ENCODE measurements around the gene C5orf63. TPM values are rescaled to one million over a fixed set of nuclear protein-coding genes. Genes with fewer than 3 reads are reported as not detected.
A peak's percentile ranks its signal among the peaks of the same experiment; 100 is the strongest.
"Not testable (repeated sequence)": the region's sequence is repeated elsewhere in the genome, so short reads cannot be mapped to it uniquely, and the experiment has no call there.

C5orf63 gene
- total RNA-seq, 1 donor from 2014 or later = 4.2 TPM

- peak; percentile 14 for ATAC-seq
- DNase-seq (ENCODE audit: low spot score) = no peak
Measured at GRCh38 chr5:127076315-127077129, 3.2 kb upstream of the C5orf63 start.

- no peak for ATAC-seq
- no peak for DNase-seq (ENCODE audit: low spot score)
Measured at GRCh38 chr5:127074466-127074865, 1.2 kb upstream of the C5orf63 start.

DNA sequence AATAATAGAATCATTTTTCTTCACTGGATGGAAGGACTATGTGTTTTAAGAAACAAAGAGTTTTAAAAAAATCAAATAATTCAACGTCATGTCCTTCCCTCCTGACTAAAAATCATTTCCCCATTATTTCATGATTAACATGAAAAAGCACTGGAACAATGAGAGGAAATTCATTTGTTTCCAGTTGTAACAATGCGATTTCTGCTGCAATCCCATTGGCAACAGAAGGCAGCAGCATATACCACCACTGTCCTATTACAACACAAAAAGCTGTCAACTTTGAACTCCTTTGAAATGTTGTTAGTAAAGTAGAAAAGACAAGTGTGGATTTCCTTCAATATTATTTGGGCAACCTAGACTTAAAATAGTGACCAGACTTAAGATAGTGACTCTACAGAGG, 3.1 kb downstream of the C5orf63 start:
- no peak for ATAC-seq
- DNase-seq (ENCODE audit: low spot score) = no peak

- ATAC-seq = no peak
- DNase-seq (ENCODE audit: low spot score) = no peak
Measured at GRCh38 chr5:127068493-127069214, 4.6 kb downstream of the C5orf63 start.

- no peak for DNase-seq (ENCODE audit: low spot score)
- no peak for ATAC-seq
Measured at GRCh38 chr5:127066721-127067120, 6.6 kb downstream of the C5orf63 start.

DNA sequence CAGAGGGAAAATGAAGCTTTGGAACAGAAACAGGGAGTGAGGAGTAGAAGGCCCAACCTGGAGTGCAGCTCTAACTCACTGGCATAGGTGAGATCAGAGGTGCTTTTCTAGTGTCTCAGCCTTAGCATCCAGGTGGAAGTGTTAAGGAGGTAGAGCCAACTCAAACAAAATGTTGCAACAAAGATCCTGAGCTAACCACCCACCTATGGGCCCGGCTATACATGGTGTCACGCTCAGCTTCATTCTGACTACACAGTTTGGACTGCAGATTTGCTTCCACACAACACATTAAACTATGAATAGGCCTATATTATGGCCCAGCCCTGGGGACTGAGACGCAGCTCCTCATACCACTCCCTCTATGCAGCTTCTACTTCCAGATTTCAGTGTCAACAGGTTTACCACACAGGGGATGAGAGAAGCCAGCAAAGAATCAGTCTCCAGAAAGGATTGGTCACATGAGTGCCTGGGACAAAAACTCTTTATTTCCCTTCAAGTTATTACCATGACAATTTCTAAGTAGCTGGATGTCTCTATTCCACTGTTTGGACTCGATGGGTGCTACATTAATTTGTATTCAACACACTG, 9.0 kb downstream of the C5orf63 start:
- ATAC-seq (no peak), DNase-seq (ENCODE audit: low spot score) (no peak)

GRCh38 chr5:127063257-127063913, 9.9 kb downstream of the C5orf63 start:
- ATAC-seq (no peak), DNase-seq (ENCODE audit: low spot score) (no peak)

DNA sequence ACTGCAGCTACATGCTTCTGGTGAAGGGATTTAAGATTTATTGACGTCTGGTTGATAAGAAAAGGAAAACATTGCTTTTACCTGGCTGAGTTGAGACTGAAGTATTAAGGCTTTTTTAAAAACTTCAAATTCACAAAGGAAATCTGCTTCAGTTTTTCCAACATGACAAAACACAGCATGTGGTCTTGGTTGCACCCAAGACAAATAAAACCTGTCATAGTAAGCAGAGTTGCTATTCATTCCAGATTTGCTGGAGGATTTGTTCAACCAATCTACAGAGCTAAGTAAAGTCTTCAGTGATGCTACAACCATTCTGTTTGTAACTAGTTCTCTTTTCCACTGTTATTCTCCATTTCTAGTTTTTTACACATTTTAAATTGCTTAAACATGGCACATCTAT, 11.3 kb downstream of the C5orf63 start:
- DNase-seq (ENCODE audit: low spot score) (no peak), ATAC-seq (no peak)

- no peak for ATAC-seq
- DNase-seq (ENCODE audit: low spot score) = no peak
Measured at GRCh38 chr5:127061537-127061936, 11.8 kb downstream of the C5orf63 start.

GRCh38 chr5:127060470-127060985, 12.8 kb downstream of the C5orf63 start:
- DNase-seq (ENCODE audit: low spot score) (no peak), ATAC-seq (no peak)

GRCh38 chr5:127056896-127057295, 16.4 kb downstream of the C5orf63 start:
- no peak for DNase-seq (ENCODE audit: low spot score)
- no peak for ATAC-seq

GRCh38 chr5:127055880-127056653, 17.2 kb downstream of the C5orf63 start:
- no peak for ATAC-seq

GRCh38 chr5:127053551-127053950, 19.8 kb downstream of the C5orf63 start:
- not testable (repeated sequence) for ATAC-seq; DNase-seq (ENCODE audit: low spot score)

More at GRCh38 chr5:127055880-127056653, 17.2 kb downstream of the C5orf63 start:
- no peak for DNase-seq (ENCODE audit: low spot score)

GRCh38 chr5:127053049-127053448, 20.3 kb downstream of the C5orf63 start:
- DNase-seq (ENCODE audit: low spot score) (no peak), ATAC-seq (no peak)

DNA sequence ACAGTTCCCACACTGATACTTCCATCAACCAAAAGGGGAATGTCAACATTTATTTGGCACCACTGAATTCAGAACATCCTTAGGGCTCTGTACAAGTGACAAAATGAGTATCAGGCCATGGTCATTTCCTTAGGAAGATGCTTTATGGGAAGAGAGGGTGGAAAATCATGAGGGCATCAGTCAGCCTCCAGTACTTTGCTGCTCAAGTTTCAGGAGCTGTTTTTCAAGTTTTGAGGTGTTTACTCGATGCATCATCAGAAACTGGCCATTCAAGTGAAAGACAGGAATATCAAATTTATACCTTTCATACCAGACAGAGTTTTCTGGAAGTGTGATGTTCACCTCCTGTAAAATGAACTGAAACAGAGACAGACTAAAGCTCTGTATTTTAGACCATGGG, 21.7 kb downstream of the C5orf63 start:
- ATAC-seq (no peak), DNase-seq (ENCODE audit: low spot score) (no peak)

DNA sequence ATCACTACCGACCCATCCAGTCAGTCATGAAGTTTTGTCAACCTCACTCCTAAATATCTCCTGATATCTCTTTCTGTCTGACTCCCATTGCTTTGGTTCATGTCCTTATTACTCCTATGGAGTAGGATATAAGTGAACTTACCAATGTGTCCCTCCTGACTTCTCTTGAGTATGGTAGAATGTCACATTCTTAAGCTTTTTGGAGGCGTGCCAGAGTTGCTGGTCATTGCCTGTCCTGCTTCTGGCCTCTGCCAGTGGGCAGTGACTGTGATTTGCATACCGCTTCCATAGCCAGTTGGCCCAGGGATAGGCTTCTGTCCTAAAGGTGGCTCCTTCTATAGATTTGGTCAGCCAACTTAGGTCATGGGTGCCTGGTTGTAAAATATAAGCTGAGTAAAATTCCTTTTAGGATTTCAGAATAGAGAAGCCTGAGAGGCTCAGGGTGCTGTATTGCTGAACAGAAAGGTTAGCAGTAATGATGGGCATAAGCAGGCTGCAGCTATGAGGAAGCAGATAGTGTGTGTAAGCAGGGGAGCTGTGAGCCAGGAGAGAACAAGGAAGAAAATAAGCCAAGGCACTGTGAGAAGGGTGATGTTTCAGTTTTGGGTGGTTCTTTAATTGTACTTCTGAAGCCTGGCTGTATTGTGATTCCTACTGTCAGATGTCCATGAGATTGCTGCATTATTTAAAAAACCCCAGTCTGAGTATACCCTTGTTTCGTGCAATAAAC, 26.8 kb downstream of the C5orf63 start:
- ATAC-seq (no peak), DNase-seq (ENCODE audit: low spot score) (no peak)

DNA sequence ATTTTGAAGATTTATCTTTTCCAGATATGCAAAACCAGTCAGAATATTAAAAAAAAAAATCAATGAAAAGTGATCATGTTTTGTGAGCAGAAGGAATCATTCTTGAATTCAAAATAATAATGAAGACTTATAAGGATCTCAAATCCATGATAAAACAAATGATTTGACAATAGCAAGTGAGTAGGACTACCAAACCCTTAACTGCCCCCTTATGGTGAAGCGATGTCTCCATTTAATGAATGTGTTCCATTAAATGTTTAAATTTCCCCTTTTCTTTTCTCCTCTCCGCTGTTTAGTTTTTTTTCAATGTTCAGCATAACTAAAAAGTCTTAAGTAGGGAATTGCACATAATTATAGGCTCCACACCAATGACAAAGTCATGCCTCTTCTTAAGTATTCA, 30.7 kb downstream of the C5orf63 start:
- ATAC-seq (no peak), DNase-seq (ENCODE audit: low spot score) (no peak)

GRCh38 chr5:127041571-127041970, 31.7 kb downstream of the C5orf63 start:
- DNase-seq (ENCODE audit: low spot score) = no peak
- no peak for ATAC-seq

DNA sequence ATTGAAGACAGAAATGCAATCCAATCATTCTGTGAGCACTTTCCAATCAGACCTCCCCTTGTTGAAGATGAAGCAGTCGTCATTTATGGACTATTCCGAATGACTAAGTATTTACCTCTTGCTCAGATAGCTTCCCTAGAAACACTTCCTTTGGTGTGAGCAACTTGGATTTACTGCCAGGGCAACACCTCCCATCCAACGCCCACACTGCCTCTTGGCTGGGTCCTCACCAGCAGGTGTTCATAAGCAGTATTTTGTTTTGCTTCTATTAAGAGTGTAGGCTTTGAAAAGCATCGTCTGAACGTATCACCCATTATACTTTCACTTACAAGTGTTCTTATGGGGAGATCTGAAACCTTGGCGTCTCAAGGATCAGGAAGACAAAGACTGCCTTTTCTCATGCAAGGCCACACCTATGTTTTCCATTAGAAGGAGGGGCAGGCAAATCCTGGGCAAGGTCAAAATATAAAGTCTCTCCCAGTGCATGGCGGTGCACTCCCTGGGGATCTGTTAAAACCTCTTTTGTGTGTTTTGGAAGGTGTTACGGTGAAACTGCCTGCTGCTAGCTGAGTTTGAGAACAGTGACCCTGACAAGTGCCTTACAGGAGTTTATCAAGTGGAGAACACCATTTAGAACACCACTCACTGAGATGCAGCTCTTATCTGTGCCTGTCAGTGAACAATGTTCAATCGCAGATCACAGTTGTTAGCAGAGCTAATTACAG, 32.3 kb downstream of the C5orf63 start:
- DNase-seq (ENCODE audit: low spot score) = no peak
- ATAC-seq = no peak

All from left lobe of liver (tissue), 2 donors.